Measurements from ENCODE around the gene MPZL1.

DNA sequence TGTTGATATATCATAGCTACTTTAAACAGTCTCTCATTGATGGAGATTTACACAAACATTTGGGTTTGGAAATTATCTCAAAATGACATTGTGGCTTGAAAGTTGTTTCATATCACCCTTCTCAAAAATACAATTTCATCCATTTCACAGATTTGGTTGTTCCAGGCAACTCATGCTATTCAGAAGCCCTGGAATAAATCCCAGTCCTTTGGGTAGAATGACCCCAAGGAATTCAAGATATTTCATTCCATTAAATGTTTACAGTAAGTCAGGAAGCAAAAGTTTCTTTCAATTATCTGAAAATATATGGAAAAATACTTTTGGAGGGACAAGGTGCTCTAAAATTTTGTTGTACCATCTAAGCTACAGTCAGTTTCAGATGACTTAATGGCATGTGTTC is 27.1 kb downstream of the MPZL1 start:
- TF ChIP-seq, protein P1, sequence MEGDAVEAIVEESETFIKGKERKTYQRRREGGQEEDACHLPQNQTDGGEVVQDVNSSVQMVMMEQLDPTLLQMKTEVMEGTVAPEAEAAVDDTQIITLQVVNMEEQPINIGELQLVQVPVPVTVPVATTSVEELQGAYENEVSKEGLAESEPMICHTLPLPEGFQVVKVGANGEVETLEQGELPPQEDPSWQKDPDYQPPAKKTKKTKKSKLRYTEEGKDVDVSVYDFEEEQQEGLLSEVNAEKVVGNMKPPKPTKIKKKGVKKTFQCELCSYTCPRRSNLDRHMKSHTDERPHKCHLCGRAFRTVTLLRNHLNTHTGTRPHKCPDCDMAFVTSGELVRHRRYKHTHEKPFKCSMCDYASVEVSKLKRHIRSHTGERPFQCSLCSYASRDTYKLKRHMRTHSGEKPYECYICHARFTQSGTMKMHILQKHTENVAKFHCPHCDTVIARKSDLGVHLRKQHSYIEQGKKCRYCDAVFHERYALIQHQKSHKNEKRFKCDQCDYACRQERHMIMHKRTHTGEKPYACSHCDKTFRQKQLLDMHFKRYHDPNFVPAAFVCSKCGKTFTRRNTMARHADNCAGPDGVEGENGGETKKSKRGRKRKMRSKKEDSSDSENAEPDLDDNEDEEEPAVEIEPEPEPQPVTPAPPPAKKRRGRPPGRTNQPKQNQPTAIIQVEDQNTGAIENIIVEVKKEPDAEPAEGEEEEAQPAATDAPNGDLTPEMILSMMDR (conservative IDR thresholded peaks at IDR 0.05), result no peak
- no peak for TF ChIP-seq ZFX (IDR thresholded peaks at IDR 0.05)

All from C4-2B (cell line).